HG03457 (cell line): ENCODE data around the gene UBE4B.

Source experiments
- ATAC-seq: cut with Tn5 transposase; IDR thresholded peaks from one replicate; pipeline ENCODE4 v1.9.1; 2021; ENCODE audit warnings: moderate number of reproducible peaks; ENCODE audit not compliant: unreplicated experiment

UBE4B gene

DNA sequence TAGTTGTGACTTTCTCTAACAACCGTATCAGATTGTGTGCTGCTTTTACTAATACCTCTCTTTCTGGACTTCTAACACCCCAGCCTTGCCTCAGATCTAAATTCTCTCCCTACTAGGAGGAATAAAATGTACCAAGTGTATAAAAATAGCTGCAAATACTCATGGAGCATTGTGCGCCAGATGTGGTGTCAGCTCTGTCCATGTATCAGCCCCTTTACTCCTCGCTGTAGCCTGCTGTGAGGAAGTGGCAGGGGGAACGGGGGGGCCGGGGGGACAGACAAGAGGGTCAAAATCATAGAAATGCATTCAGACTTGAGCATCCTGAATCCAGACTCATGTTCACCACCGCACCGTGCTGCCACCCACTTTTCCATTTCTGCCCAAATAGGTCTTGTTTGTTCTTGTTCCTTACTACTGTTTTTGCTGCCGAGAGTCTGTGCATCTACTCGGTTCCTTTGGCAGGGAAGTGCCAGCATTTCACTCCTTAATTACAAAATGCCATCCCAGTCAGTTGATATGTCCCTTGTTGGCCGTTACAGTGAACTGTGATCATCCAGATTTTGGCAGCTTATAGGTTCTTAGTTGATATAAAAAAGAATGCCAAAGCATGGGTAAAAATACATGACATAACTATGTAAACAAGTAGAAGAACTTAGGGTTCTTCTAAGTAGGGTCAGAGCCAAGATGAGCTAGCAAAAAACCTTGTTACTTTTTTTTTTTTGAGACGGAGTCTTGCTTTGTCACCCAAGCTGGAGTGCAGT lies 76.4 kb downstream of the UBE4B start:
- no peak for ATAC-seq

DNA sequence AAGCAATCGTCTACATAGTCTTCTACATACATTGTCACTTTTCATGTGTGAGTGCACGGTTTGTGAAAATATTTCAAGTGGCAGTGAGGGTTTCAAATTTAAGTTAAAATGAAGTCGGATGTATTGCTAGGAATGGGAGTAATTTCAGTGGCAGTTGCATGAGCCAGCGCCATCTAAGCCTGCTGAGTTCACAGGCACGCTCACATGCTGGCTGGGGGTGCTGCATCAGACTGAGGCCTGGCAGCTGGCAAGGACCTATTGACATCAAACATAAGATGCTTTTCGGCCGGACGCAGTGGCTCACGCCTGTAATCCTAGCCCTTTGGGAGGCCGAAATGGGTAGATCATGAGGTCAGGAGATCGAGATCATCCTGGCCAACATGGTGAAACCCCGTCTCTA lies 80.7 kb downstream of the UBE4B start:
- ATAC-seq, result no peak

GRCh38 chr1:10114746-10115145 lies 82.0 kb downstream of the UBE4B start:
- no peak for ATAC-seq

DNA sequence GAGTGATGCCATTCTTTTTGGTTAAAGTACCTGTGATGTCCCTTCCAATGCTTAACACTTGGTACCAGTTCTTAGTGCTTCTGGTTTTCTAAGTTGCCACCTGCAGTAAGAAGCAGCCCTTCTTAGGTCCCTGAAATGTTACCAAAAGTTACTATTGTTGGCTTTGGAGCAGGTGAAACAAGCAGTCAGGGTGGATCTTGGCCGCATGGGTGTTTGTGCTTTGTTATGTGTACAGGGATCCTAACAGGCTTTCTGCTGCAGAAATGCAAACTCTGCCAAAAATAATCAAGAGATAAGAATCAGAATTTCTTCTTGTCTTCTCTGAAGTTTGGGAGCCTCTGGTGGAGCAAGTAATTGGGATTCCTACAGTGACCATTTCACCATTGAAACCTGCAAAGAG lies 84.4 kb downstream of the UBE4B start:
- ATAC-seq, result no peak

- ATAC-seq, result no peak
Measured at GRCh38 chr1:10117865-10118264, 85.1 kb downstream of the UBE4B start.

- no peak for ATAC-seq
Measured at GRCh38 chr1:10121688-10122087, 88.9 kb downstream of the UBE4B start.

DNA sequence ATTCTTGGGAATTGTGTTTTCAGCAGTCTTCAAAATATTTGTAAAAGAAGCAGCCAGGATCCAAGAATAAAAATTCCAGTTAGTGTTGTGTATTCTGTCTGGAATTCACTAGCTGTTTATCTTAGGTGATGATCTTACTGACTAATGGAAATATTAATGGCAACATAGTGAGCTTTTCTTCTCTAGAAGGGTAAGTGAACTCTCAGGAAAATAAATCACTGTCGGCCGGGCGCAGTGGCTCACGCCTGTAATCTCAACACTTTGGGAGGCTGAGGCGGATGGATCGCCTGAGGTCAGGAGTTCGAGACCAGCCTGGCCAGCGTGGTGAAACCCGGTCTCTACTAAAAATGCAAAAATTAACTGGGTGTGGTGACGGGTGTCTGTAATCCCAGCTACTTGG lies 90.2 kb downstream of the UBE4B start:
- ATAC-seq, result no peak

- ATAC-seq, result no peak
Measured at GRCh38 chr1:10128101-10128765, 95.5 kb downstream of the UBE4B start.

GRCh38 chr1:10132316-10132715 lies 99.6 kb downstream of the UBE4B start:
- no peak for ATAC-seq

- ATAC-seq, result no peak
Measured at GRCh38 chr1:10132852-10133251, 100.1 kb downstream of the UBE4B start.

GRCh38 chr1:10140981-10141380 lies 108.2 kb downstream of the UBE4B start:
- ATAC-seq, result no peak

DNA sequence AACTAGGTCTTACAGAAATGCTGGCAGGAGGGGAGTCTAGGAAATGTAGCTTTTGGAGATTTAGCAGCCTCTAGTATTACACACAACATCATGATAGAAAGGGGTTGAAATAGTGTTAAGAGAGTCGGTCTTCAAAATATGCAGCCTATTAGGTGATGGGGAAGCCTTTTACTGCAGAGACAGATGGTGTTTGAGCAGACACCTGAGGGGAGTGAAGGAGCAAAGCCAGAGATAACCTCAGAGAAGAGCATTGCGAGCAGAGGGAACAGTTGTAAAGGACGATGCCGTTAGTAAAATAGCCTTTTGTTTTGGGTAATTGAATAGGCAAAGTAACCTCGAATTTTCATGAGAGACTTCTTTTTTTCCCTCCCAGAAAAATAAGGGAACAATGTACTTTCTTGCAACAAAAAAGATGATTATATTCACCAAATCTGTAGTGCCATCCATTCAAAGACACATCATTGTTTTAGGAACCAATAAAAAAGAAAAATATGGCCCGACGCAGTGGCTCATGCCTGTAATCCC lies 111.3 kb downstream of the UBE4B start:
- ATAC-seq, result no peak

GRCh38 chr1:10146391-10146790 lies 113.6 kb downstream of the UBE4B start:
- no peak for ATAC-seq

DNA sequence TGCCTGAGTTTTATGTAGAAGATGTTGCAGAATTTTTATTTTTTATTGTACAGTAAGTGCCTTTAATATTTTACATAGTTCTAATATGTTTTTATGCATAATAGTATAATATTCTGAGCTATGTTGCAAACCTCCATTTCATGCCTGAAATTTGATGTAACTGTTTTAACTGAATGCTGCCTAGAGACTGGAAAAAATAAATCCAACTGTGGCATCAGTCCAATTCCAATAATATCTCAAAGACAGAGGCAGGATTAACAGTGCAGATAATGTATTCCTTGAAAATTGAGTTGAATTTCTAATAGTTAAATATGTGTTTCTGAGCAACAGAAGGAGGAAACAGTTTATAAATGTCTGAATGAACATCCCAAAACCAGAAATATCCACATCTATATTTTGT lies 116.5 kb downstream of the UBE4B start:
- no peak for ATAC-seq

DNA sequence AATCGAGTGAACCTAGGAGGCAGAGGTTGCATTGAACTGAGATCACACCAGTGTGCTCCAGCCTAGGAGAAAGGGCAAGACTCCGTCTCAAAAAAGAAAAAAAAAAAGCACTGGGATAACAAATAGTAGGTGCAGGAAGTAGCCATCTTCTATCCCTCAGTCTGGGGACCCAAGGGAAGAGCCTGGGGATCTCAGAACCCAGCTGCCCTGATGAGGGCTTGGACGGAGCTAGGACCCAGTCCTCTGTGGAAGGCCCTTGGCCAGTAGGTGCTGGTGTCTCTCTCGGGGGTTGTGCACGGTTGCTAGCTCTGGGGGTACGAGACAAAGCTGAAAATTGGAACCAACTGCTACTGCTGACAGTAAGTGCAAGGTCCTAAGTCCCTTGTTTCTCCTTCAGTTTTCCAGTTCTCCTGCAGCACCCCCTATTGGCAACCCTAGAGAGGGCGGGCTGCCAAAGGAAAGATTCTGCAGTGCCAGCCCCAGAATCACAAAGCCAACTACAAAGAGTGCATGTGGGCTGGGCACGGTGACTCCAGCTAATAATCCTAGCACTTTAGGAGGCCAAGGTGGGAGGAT lies 120.0 kb downstream of the UBE4B start:
- no peak for ATAC-seq

- ATAC-seq, result no peak
Measured at GRCh38 chr1:10155087-10155712, 122.4 kb downstream of the UBE4B start.

GRCh38 chr1:10160173-10160572 lies 127.4 kb downstream of the UBE4B start:
- no peak for ATAC-seq

GRCh38 chr1:10160907-10161490 lies 128.2 kb downstream of the UBE4B start:
- ATAC-seq, result no peak

- ATAC-seq, result no peak
Measured at GRCh38 chr1:10161541-10162290, 129.0 kb downstream of the UBE4B start.

- ATAC-seq, result no peak
Measured at GRCh38 chr1:10168912-10169514, 136.3 kb downstream of the UBE4B start.
